HepG2 (cell line): ENCODE data around the gene SRP9.

Source experiments
- FOXM1 ChIP-seq: sonication (generic); formaldehyde crosslinking; IDR thresholded peaks from 2 replicates; pipeline ENCODE4 v1.5.0; 2020; ENCODE audit warnings: missing genetic modification reagents
- GPN1 ChIP-seq: sonication (generic); formaldehyde crosslinking; IDR thresholded peaks from 2 replicates; pipeline ENCODE4 v1.5.1; 2020; ENCODE audit warnings: missing genetic modification reagents, borderline replicate concordance
- GTF2F1 ChIP-seq: fragments of 150-350 bp; IDR thresholded peaks from 2 replicates; pipeline ENCODE4 v1.6.1; 2014; ENCODE audit warnings: low read length
- JUNB ChIP-seq: sonication (generic); formaldehyde crosslinking; IDR thresholded peaks from 2 replicates; pipeline ENCODE4 v1.8.0; 2022; ENCODE audit warnings: missing genetic modification reagents, mild to moderate bottlenecking, borderline replicate concordance
- MYC ChIP-seq: sonication (generic); formaldehyde crosslinking; IDR thresholded peaks from 2 replicates; pipeline ENCODE4 v1.9.0; 2021; ENCODE audit warnings: missing genetic modification reagents, borderline replicate concordance
- PCBP1 ChIP-seq: fragments of 200-400 bp; formaldehyde crosslinking; IDR thresholded peaks from 2 replicates; pipeline ENCODE4 v1.6.1; 2017; ENCODE audit warnings: mild to moderate bottlenecking, low read depth, low read length, borderline replicate concordance
- SUZ12 ChIP-seq: fragments of 150-350 bp; IDR thresholded peaks from 2 replicates; pipeline ENCODE4 v1.6.1; 2014; ENCODE audit warnings: low read depth, low read length
- TAF1 ChIP-seq: sonication (generic); formaldehyde crosslinking; IDR thresholded peaks from 2 replicates; pipeline ENCODE4 v1.4.0; 2020; ENCODE audit warnings: missing genetic modification reagents
- TF ChIP-seq, protein P1 (sequence below): sonication (generic); formaldehyde crosslinking; IDR thresholded peaks from 2 replicates; pipeline ENCODE4 v1.9.0; 2022; ENCODE audit warnings: missing genetic modification reagents, mild to moderate bottlenecking, borderline replicate concordance
- TF ChIP-seq, protein P2 (sequence below): sonication (generic); formaldehyde crosslinking; IDR thresholded peaks from 2 replicates; pipeline ENCODE4 v1.8.0; 2022; ENCODE audit warnings: missing genetic modification reagents, mild to moderate bottlenecking, borderline replicate concordance
- TF ChIP-seq, protein P3 (sequence below), 2 experiments: sonication (generic) in 1 of 2; formaldehyde crosslinking in 1 of 2; IDR thresholded peaks; 2 replicates each; pipeline versions ENCODE4 v1.6.1 to v1.9.0; 2014 to 2022; ENCODE audit warnings: antibody characterized with exemption in 1 of 2, borderline replicate concordance in 1 of 2, inconsistent platforms in 1 of 2, low read depth in 1 of 2, missing genetic modification reagents in 1 of 2
- TF ChIP-seq, protein P4 (sequence below): sonication (generic); formaldehyde crosslinking; IDR thresholded peaks from 2 replicates; pipeline ENCODE4 v1.5.0; 2020; ENCODE audit warnings: mild to moderate bottlenecking, missing genetic modification reagents, moderate library complexity
- TF ChIP-seq, protein P5 (sequence below), 2 experiments: IDR thresholded peaks; 2 replicates each; pipeline ENCODE4 v1.6.1; 2011 to 2012; ENCODE audit warnings: low read length in 2 of 2, borderline replicate concordance in 1 of 2, low read depth in 1 of 2, mild to moderate bottlenecking in 1 of 2, moderate library complexity in 1 of 2

DNA sequence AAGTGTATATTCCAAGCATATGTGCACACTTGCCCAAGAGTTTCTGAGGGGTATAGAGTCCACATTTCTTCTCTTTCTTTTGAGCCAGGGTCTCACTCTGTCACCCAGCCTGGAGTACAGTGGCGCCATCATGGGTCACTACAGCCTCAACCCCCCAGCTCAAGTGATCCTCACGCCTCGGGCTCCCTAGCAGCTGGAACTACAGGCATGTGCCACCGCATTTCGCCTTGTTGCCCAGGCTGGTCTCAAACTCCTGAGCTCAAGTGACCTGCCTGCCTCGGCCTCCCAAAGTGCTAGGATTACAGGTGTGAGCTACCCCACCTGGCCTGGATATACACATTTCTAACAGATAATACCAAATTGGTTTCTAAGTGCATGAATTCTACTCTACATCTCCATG is 17.1 kb upstream of the SRP9 start:
- TF ChIP-seq GPN1 (CRISPR knock-in tag), result no peak
- no peak for TF ChIP-seq MYC (CRISPR knock-in tag)
- TF ChIP-seq, protein P1, sequence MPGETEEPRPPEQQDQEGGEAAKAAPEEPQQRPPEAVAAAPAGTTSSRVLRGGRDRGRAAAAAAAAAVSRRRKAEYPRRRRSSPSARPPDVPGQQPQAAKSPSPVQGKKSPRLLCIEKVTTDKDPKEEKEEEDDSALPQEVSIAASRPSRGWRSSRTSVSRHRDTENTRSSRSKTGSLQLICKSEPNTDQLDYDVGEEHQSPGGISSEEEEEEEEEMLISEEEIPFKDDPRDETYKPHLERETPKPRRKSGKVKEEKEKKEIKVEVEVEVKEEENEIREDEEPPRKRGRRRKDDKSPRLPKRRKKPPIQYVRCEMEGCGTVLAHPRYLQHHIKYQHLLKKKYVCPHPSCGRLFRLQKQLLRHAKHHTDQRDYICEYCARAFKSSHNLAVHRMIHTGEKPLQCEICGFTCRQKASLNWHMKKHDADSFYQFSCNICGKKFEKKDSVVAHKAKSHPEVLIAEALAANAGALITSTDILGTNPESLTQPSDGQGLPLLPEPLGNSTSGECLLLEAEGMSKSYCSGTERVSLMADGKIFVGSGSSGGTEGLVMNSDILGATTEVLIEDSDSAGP (CRISPR knock-in tag), result no peak
- TF ChIP-seq, protein P2, sequence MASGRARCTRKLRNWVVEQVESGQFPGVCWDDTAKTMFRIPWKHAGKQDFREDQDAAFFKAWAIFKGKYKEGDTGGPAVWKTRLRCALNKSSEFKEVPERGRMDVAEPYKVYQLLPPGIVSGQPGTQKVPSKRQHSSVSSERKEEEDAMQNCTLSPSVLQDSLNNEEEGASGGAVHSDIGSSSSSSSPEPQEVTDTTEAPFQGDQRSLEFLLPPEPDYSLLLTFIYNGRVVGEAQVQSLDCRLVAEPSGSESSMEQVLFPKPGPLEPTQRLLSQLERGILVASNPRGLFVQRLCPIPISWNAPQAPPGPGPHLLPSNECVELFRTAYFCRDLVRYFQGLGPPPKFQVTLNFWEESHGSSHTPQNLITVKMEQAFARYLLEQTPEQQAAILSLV (CRISPR knock-in tag), result no peak
- TF ChIP-seq, protein P3, sequence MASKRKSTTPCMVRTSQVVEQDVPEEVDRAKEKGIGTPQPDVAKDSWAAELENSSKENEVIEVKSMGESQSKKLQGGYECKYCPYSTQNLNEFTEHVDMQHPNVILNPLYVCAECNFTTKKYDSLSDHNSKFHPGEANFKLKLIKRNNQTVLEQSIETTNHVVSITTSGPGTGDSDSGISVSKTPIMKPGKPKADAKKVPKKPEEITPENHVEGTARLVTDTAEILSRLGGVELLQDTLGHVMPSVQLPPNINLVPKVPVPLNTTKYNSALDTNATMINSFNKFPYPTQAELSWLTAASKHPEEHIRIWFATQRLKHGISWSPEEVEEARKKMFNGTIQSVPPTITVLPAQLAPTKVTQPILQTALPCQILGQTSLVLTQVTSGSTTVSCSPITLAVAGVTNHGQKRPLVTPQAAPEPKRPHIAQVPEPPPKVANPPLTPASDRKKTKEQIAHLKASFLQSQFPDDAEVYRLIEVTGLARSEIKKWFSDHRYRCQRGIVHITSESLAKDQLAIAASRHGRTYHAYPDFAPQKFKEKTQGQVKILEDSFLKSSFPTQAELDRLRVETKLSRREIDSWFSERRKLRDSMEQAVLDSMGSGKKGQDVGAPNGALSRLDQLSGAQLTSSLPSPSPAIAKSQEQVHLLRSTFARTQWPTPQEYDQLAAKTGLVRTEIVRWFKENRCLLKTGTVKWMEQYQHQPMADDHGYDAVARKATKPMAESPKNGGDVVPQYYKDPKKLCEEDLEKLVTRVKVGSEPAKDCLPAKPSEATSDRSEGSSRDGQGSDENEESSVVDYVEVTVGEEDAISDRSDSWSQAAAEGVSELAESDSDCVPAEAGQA (IDR thresholded peaks at IDR 0.05; ENCODE audit: low read depth), result no peak
- TF ChIP-seq, protein P3 (CRISPR knock-in tag; IDR thresholded peaks at IDR 0.05; ENCODE audit: borderline replicate concordance), result no peak
- TF ChIP-seq PCBP1, result no peak
- no peak for TF ChIP-seq TAF1
- TF ChIP-seq, protein P4, sequence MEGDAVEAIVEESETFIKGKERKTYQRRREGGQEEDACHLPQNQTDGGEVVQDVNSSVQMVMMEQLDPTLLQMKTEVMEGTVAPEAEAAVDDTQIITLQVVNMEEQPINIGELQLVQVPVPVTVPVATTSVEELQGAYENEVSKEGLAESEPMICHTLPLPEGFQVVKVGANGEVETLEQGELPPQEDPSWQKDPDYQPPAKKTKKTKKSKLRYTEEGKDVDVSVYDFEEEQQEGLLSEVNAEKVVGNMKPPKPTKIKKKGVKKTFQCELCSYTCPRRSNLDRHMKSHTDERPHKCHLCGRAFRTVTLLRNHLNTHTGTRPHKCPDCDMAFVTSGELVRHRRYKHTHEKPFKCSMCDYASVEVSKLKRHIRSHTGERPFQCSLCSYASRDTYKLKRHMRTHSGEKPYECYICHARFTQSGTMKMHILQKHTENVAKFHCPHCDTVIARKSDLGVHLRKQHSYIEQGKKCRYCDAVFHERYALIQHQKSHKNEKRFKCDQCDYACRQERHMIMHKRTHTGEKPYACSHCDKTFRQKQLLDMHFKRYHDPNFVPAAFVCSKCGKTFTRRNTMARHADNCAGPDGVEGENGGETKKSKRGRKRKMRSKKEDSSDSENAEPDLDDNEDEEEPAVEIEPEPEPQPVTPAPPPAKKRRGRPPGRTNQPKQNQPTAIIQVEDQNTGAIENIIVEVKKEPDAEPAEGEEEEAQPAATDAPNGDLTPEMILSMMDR (CRISPR knock-in tag), result no peak
- no peak for TF ChIP-seq SUZ12
- TF ChIP-seq FOXM1 (CRISPR knock-in tag), result no peak
- no peak for TF ChIP-seq GTF2F1
- TF ChIP-seq, protein P5, sequence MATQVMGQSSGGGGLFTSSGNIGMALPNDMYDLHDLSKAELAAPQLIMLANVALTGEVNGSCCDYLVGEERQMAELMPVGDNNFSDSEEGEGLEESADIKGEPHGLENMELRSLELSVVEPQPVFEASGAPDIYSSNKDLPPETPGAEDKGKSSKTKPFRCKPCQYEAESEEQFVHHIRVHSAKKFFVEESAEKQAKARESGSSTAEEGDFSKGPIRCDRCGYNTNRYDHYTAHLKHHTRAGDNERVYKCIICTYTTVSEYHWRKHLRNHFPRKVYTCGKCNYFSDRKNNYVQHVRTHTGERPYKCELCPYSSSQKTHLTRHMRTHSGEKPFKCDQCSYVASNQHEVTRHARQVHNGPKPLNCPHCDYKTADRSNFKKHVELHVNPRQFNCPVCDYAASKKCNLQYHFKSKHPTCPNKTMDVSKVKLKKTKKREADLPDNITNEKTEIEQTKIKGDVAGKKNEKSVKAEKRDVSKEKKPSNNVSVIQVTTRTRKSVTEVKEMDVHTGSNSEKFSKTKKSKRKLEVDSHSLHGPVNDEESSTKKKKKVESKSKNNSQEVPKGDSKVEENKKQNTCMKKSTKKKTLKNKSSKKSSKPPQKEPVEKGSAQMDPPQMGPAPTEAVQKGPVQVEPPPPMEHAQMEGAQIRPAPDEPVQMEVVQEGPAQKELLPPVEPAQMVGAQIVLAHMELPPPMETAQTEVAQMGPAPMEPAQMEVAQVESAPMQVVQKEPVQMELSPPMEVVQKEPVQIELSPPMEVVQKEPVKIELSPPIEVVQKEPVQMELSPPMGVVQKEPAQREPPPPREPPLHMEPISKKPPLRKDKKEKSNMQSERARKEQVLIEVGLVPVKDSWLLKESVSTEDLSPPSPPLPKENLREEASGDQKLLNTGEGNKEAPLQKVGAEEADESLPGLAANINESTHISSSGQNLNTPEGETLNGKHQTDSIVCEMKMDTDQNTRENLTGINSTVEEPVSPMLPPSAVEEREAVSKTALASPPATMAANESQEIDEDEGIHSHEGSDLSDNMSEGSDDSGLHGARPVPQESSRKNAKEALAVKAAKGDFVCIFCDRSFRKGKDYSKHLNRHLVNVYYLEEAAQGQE (IDR thresholded peaks at IDR 0.05; ENCODE audit: borderline replicate concordance in 1 of 2, low read depth in 1 of 2, low read length in 2 of 2), result no peak
- TF ChIP-seq JUNB (CRISPR knock-in tag), result no peak
